HG03457 (cell line): ENCODE measurements around the gene SLC25A43.

Experiments
- ATAC-seq: cut with Tn5 transposase; IDR thresholded peaks from one replicate; pipeline ENCODE4 v1.9.1; 2021; ENCODE audit warnings: moderate number of reproducible peaks; ENCODE audit not compliant: unreplicated experiment

SLC25A43 gene

DNA sequence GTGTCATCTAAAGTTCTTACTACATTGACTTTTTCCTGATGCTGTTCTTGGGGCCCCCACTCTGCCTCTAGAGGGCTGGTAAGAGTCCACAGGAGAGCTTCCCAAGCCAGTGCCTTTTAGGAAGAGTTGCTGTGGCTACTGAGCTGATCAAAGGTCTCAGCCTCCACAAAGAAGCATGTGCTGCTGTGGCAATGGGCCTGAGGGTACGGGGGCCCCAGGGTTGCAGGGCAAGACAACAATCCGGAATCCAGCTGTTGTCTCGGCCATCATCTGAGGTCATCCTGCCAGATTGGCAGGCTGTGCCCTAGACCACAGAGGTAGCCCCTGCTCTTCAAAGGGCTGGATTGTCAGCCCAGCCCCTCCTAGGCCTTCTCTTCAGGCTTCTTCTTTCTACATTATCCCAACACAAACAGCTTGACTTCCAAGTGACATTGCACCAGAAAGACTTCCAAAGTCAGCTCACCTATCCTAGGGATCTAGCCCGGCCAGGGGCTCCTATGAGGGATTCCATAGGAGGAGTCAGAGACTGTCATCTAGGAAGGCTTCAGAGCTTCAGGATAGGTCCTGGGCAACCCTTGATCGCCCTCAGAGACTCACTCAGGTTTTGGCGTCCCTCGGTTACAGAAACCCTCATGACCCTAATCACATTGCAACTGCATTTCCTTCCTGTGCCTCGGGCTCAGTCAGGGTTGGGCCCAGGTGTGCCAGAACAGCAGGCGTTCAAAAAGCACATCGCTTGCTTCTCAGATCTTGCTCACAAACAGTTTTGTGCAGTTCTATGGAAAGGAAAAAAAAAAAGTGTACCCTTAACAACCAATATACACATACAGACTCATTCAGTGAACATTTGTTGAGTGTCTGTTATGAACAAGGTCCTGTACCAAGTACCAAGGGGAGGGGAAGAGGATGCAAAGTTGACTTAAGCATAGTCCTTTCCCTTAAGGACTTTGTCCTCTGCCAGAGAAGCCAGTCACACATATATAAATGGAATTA is 96.9 kb downstream of the SLC25A43 start:
- ATAC-seq = no peak

DNA sequence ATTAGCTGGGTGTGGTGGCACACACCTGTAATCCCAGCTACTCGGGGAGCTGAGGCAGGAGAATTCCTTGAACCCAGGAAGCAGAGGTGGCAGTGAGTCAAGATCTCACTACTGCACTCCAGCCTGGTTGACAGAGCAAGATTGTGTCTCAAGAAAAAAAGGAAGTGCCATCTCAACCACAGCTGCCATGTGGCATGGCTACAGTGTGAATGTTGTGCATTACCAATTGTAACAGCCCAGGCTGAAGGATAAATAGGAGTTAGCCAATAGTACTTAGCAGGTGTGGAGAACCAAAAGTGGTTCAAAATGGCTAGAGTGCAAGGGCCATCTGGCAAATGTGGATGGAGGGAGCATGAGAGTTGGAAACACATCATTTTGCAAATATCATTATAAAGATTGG is 98.0 kb downstream of the SLC25A43 start:
- ATAC-seq = no peak

GRCh38 chrX:119500061-119500800 is 101.1 kb downstream of the SLC25A43 start:
- no peak for ATAC-seq

- ATAC-seq = no peak
Observed at GRCh38 chrX:119501511-119502148, 102.5 kb downstream of the SLC25A43 start.

DNA sequence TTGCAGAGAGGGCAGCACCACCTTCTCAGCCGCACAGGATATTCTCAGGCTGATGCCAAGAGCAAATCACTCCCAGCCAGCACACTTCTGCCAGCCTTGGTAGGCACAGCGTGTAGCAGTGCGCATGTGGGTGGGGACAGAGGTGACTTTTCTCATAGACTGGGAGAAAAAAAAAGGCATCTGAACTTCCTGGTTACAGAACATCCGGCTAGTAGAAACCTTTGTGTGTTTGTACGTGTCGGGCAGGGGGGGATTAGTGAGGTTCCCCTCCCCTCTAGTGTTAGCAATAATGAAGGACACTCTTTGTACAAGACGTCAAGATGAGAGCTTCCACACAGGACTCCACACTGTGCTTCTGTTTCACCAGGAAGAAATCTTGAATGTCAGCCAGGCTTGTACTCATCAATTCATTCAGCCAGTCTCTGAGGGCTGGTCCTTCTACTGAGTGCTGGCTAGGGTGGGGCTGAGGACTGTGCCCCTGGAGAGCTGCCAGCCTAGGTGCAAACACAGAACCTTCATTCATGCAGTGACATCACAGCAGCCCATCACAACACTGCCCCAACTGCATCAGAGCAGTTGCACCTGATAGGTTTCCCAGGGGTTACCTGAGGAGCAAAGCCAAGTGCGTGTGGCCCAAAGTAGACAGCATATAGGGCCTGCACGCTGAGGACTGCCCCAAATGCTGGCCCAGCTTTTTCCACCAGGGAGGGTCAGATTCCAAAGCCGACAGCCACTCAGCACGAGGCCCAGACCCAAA is 103.8 kb downstream of the SLC25A43 start:
- no peak for ATAC-seq

DNA sequence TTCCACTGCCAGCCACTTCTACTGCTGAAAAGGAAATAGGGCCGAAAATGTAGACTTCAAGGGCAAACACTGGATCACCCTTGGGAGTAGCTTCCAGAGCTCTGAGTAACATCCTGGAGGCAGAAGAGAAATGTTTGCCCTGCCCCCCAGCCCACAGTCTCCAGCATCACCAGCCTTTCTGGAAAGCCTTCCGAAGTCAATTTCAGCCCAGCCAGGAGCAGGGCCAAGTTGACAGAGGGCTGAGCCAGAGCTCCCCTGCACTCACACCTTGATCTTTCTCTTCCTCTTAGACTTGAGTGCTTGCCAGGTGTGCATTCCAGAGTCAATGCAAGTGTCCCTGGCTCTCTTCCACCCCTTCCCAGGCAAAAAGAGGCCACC is 104.3 kb downstream of the SLC25A43 start:
- no peak for ATAC-seq
